HG02759 (cell line): ENCODE data around the gene PIK3R4.

Source experiments
- ATAC-seq: cut with Tn5 transposase; IDR thresholded peaks from one replicate; pipeline ENCODE4 v1.9.1; 2021; ENCODE audit warnings: mild to moderate bottlenecking, moderate library complexity; ENCODE audit not compliant: unreplicated experiment

Gene PIK3R4

GRCh38 chr3:130644628-130645253, 101.9 kb downstream of the PIK3R4 start:
- ATAC-seq: no peak

- ATAC-seq: no peak
These were observed 106.6 kb downstream of the PIK3R4 start for GRCh38 chr3:130640027-130640426.

- no peak for ATAC-seq
These were observed 110.0 kb downstream of the PIK3R4 start for GRCh38 chr3:130636480-130637234.

GRCh38 chr3:130635978-130636377, 110.7 kb downstream of the PIK3R4 start:
- no peak for ATAC-seq

- no peak for ATAC-seq
These were observed 111.3 kb downstream of the PIK3R4 start for GRCh38 chr3:130635285-130635684.
